Measurements from ENCODE around the gene KANSL3.
"Not testable (repeated sequence)": the region's sequence is repeated elsewhere in the genome, so short reads cannot be mapped to it uniquely, and the experiment has no call there.

The KANSL3 gene

GRCh38 chr2:96557421-96557820, 80.7 kb downstream of the KANSL3 start:
- not testable (repeated sequence) for DNase-seq (ENCODE audit: low read depth)

GRCh38 chr2:96556441-96557330, 81.4 kb downstream of the KANSL3 start:
- peak; percentile 29 for DNase-seq (ENCODE audit: low read depth)

- no peak for DNase-seq (ENCODE audit: low read depth)
These were observed 82.9 kb downstream of the KANSL3 start for GRCh38 chr2:96555146-96555610.

GRCh38 chr2:96554293-96555145, 83.6 kb downstream of the KANSL3 start:
- peak; percentile 43 for DNase-seq (ENCODE audit: low read depth)

GRCh38 chr2:96553957-96554292, 84.2 kb downstream of the KANSL3 start:
- DNase-seq (ENCODE audit: low read depth), result not testable (repeated sequence)

- DNase-seq (ENCODE audit: low read depth), result no peak
These were observed 84.7 kb downstream of the KANSL3 start for GRCh38 chr2:96553176-96553956.

- no peak for DNase-seq (ENCODE audit: low read depth)
These were observed 85.6 kb downstream of the KANSL3 start for GRCh38 chr2:96552315-96553175.

- no peak for DNase-seq (ENCODE audit: low read depth)
These were observed 86.4 kb downstream of the KANSL3 start for GRCh38 chr2:96551605-96552314.

- DNase-seq (ENCODE audit: low read depth), result no peak
These were observed 87.1 kb downstream of the KANSL3 start for GRCh38 chr2:96550787-96551604.

- DNase-seq (ENCODE audit: low read depth), result no peak
These were observed 87.9 kb downstream of the KANSL3 start for GRCh38 chr2:96549967-96550786.

- no peak for DNase-seq (ENCODE audit: low read depth)
These were observed 88.7 kb downstream of the KANSL3 start for GRCh38 chr2:96549466-96549785.

- no peak for DNase-seq (ENCODE audit: low read depth)
These were observed 89.3 kb downstream of the KANSL3 start for GRCh38 chr2:96548558-96549465.

- DNase-seq (ENCODE audit: low read depth), result no peak
These were observed 90.4 kb downstream of the KANSL3 start for GRCh38 chr2:96547731-96548171.

- no peak for DNase-seq (ENCODE audit: low read depth)
These were observed 90.9 kb downstream of the KANSL3 start for GRCh38 chr2:96547203-96547641.

- no peak for DNase-seq (ENCODE audit: low read depth)
These were observed 91.3 kb downstream of the KANSL3 start for GRCh38 chr2:96546797-96547196.

- DNase-seq (ENCODE audit: low read depth), result no peak
These were observed 91.8 kb downstream of the KANSL3 start for GRCh38 chr2:96546321-96546720.
